GM21381 (cell line): ENCODE results near the gene GLYATL2.

Experiments
- ATAC-seq: cut with Tn5 transposase; IDR thresholded peaks from one replicate; pipeline ENCODE4 v1.9.1; 2021; ENCODE audit warnings: mild to moderate bottlenecking, moderate library complexity; ENCODE audit not compliant: unreplicated experiment

The GLYATL2 gene

GRCh38 chr11:58844361-58845005 is at the start of gene GLYATL2:
Gene GLYATL2 (minus strand): TSS chr11:58844704. CDS start chr11:58839612, 5,092 bp downstream.
- ATAC-seq = no peak

- no peak for ATAC-seq
Measured at GRCh38 chr11:58893899-58894298, 49.4 kb upstream of the GLYATL2 start.

- no peak for ATAC-seq
Measured at GRCh38 chr11:58888579-58888978, 44.1 kb upstream of the GLYATL2 start.

GRCh38 chr11:58887452-58887851 is 42.9 kb upstream of the GLYATL2 start:
- no peak for ATAC-seq

- ATAC-seq = no peak
Measured at GRCh38 chr11:58880625-58881024, 36.1 kb upstream of the GLYATL2 start.

- ATAC-seq = no peak
Measured at GRCh38 chr11:58880166-58880565, 35.7 kb upstream of the GLYATL2 start.

- ATAC-seq = no peak
Measured at GRCh38 chr11:58867556-58867955, 23.1 kb upstream of the GLYATL2 start.

- no peak for ATAC-seq
Measured at GRCh38 chr11:58866788-58867187, 22.3 kb upstream of the GLYATL2 start.

GRCh38 chr11:58864335-58864734 is 19.8 kb upstream of the GLYATL2 start:
- no peak for ATAC-seq

- ATAC-seq = no peak
Measured at GRCh38 chr11:58863697-58864096, 19.2 kb upstream of the GLYATL2 start.

- ATAC-seq = no peak
Measured at GRCh38 chr11:58861533-58861932, 17.0 kb upstream of the GLYATL2 start.

GRCh38 chr11:58856806-58857205 is 12.3 kb upstream of the GLYATL2 start:
- ATAC-seq = no peak

GRCh38 chr11:58845386-58845785 is 882 bp upstream of the GLYATL2 start:
- no peak for ATAC-seq

- no peak for ATAC-seq
Measured at GRCh38 chr11:58837707-58838388, 6.7 kb downstream of the GLYATL2 start.

GRCh38 chr11:58832056-58832645 is 12.4 kb downstream of the GLYATL2 start:
- ATAC-seq = no peak

GRCh38 chr11:58830673-58831301 is 13.7 kb downstream of the GLYATL2 start:
- no peak for ATAC-seq

GRCh38 chr11:58829786-58830185 is 14.7 kb downstream of the GLYATL2 start:
- no peak for ATAC-seq

GRCh38 chr11:58813693-58814092 is 30.8 kb downstream of the GLYATL2 start:
- ATAC-seq = no peak

- ATAC-seq = no peak
Measured at GRCh38 chr11:58811499-58811898, 33.0 kb downstream of the GLYATL2 start.

- ATAC-seq = no peak
Measured at GRCh38 chr11:58807343-58807742, 37.2 kb downstream of the GLYATL2 start.

GRCh38 chr11:58805065-58805464 is 39.4 kb downstream of the GLYATL2 start:
- no peak for ATAC-seq
